Body of pancreas (tissue), 4 donors: ENCODE measurements around the gene RPS6KA2. TPM values are rescaled to one million over a fixed set of nuclear protein-coding genes. Genes with fewer than 3 reads are reported as not detected.

Experiments
- ATAC-seq: fragments of 150-250 bp; one replicate; pipeline ENCODE4 v1.9.1; 2016
- DNase-seq, 4 donors: peaks; one replicate each; pipeline ENCODE4 v3.0.0-alpha.2; 2019
- H3K27ac ChIP-seq, 4 donors: fragments of 200-600 bp; sonication (generic); 1 replicate in 3 of 4; 2 replicates in 1 of 4; pipeline versions ENCODE4 v1.5.1 to v1.6.1; 2016 to 2019; ENCODE audit warnings: mild to moderate bottlenecking in 1 of 4, mixed read lengths in 1 of 4, moderate library complexity in 1 of 4
- H3K27me3 ChIP-seq, 2 donors: fragments of 200-600 bp; sonication (generic); one replicate each; pipeline ENCODE4 v1.6.0; 2016; ENCODE audit warnings: mild to moderate bottlenecking in 1 of 2
- H3K36me3 ChIP-seq, 2 donors: fragments of 200-600 bp; sonication (generic); replicated peaks in 1 of 2; 2 replicates each; pipeline ENCODE4 v1.5.1; 2016; ENCODE audit warnings: low read depth in 2 of 2; ENCODE audit not compliant: insufficient read depth in 1 of 2
- H3K4me1 ChIP-seq: fragments of 200-600 bp; sonication (generic); one replicate; pipeline ENCODE4 v1.6.0; 2016
- H3K4me3 ChIP-seq, 2 donors: fragments of 200-600 bp; sonication (generic); 1 replicate in 1 of 2; 2 replicates in 1 of 2; pipeline ENCODE4 v1.5.1; 2016 to 2019
- H3K9me3 ChIP-seq, 3 donors: fragments of 200-600 bp; sonication (generic); 1 replicate in 2 of 3; 2 replicates in 1 of 3; pipeline ENCODE4 v1.5.1; 2016
- POLR2A ChIP-seq, 3 donors: fragments of 450-650 bp; IDR thresholded peaks; one replicate each; pipeline ENCODE4 v1.6.1; 2016; ENCODE audit warnings: antibody characterized with exemption in 3 of 3, mild to moderate bottlenecking in 2 of 3
- WGBS, 2 donors: methylation state at CpG; one replicate each; pipeline ENCODE4 v1.1.5; 2017; 5-methylcytosine and 5-hydroxymethylcytosine counted together
- intact Hi-C: fragments of 100-400 bp; cut with DNase I; formaldehyde crosslinking; loops from one replicate; pipeline ENCODE4 v1.15.1; 2023
- total RNA-seq, 2 donors: library from RNA; depleted of rRNA; stranded (reverse); fragments of >200 nt; gene quantifications; one replicate each; pipeline ENCODE4 v1.1.0, GENCODE V29; 2016
- TF ChIP-seq, protein P1 (sequence below), 7 experiments: fragments of 450-650 bp in 4 of 7; fragments of 200-600 bp in 3 of 7; sonication (generic) in 3 of 7; IDR thresholded peaks; one replicate each; pipeline ENCODE4 v1.5.1; 2016 to 2019; ENCODE audit warnings: antibody characterized with exemption in 7 of 7

The RPS6KA2 gene
- total RNA-seq, 2 donors from 2014 or later = 24.4 to 53.7 TPM

DNA sequence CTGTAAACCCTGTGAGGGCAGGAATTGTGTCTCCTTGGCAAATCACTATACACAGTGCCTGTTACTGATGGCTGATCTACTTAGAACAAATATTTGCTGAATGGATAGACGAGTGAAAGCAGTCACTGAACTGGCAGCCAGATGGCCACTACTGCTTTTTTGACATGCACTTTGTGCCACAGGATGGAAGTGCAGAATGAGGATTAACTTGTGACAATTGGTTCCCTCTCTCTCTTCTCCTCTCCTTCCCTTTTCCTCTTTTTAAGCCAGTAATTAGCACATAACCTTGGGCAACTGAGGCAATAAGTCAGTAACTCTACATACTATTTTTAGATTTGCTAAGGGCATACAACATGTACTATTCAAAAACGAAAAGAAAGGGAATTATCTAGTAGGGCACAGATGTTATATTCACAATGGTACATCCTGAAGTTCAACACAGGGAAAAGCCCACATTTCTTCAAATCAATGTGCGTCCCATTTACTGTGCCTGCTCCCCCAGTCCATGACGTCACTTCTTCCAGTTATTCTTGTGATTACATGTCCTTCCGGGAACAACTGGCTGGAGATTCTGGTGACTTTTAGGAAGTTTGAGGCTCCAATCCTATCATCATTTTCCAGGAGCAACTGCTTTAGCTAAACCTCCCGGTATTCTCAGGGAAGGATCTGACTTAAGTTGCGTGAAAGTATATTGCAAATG, 17.0 kb upstream of the RPS6KA2 start:
- no peak for TF ChIP-seq POLR2A (IDR thresholded peaks at IDR 0.05)
- TF ChIP-seq, protein P1, sequence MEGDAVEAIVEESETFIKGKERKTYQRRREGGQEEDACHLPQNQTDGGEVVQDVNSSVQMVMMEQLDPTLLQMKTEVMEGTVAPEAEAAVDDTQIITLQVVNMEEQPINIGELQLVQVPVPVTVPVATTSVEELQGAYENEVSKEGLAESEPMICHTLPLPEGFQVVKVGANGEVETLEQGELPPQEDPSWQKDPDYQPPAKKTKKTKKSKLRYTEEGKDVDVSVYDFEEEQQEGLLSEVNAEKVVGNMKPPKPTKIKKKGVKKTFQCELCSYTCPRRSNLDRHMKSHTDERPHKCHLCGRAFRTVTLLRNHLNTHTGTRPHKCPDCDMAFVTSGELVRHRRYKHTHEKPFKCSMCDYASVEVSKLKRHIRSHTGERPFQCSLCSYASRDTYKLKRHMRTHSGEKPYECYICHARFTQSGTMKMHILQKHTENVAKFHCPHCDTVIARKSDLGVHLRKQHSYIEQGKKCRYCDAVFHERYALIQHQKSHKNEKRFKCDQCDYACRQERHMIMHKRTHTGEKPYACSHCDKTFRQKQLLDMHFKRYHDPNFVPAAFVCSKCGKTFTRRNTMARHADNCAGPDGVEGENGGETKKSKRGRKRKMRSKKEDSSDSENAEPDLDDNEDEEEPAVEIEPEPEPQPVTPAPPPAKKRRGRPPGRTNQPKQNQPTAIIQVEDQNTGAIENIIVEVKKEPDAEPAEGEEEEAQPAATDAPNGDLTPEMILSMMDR (IDR thresholded peaks at IDR 0.05) = no peak
- Histone ChIP-seq H3K27ac (no peak overlapping the region), H3K4me1 (no peaks in the 10 kb centered on the region), H3K4me3 (no peak overlapping the region), H3K9me3 (peaks cover 0 to 4% (median 0%) of the 10 kb centered on the region in 3 donors), H3K27me3 (no peaks in the 10 kb centered on the region), H3K36me3 (no peaks in the 10 kb centered on the region)
- intact Hi-C loops = no loop called here
- ATAC-seq (no peak), DNase-seq (no peak)
- WGBS, 2 donors = 65 to 74% methylated on average over 7 of the region's 7 CpGs

DNA sequence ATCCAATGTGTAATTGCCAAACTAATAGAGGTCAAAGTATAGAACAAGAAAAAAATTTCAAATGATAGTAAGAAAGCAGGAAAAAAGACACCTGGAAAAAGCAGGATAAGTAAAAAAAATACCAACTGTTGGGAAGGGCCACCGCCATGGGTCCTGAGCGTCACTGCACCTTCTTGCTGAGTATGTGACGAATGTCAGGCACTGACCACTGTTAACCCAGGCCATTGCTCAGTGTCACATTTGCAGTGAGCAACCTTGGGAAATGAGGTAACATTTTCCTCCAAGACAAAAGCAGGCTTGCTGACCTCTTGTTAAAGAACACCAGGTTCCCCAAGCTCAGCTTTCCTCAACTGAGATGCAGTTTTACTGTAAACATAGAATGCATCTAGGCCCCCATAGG, 15.6 kb upstream of the RPS6KA2 start:
- TF ChIP-seq, protein P1 (IDR thresholded peaks at IDR 0.05) = no peak
- TF ChIP-seq POLR2A (IDR thresholded peaks at IDR 0.05) = no peak
- ATAC-seq (no peak), DNase-seq (no peak)
- Histone ChIP-seq H3K27me3 (no peaks in the 10 kb centered on the region), H3K36me3 (no peaks in the 10 kb centered on the region), H3K4me1 (no peaks in the 10 kb centered on the region), H3K27ac (no peak overlapping the region), H3K9me3 (peaks cover 0 to 4% (median 0%) of the 10 kb centered on the region in 3 donors), H3K4me3 (no peak overlapping the region)
- 87 to 90% methylated on average over 3 of the region's 3 CpGs for WGBS, 2 donors
- intact Hi-C loops = no loop called here

DNA sequence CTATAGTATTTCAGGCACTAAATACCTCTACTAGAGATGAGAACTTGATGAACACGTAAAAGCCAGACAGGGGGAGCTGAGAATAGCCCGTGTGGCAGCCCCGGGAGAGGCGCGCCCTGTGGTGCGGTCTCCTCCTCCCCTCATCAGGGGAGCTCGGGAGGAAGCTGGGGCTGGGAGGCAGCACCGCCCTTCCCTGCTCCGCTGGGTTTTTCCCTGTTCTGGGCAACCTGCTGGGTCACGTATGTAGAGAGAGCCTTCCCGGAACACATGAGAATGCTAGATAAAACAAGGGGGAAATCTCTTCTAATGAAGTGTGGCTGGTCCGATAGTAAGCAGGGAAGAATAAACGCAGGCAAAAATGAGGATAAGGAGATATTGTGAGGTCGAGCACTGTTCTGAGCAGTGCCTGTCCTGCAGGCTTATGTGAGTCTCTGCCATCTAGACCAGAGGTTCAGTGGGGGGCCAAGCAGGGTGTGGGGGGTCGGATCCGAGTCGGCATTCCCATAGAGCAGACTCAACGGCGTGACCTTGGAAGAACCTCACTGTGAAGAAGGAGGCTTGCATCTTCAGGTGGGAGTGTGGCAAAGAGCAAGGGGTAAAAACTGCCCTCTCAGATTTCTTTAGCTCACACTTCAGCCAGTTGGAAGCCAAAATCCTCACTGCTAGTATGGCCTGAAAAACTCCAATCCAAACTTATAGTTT, 13.4 kb upstream of the RPS6KA2 start:
- Histone ChIP-seq H3K27ac (peak overlapping the region in 1 of 4 donors; percentile 12), H3K4me3 (no peak overlapping the region), H3K36me3 (no peaks in the 10 kb centered on the region), H3K9me3 (peaks cover 0 to 4% (median 0%) of the 10 kb centered on the region in 3 donors), H3K4me1 (no peaks in the 10 kb centered on the region), H3K27me3 (no peaks in the 10 kb centered on the region)
- TF ChIP-seq, protein P1 (IDR thresholded peaks at IDR 0.05) = no peak
- no peak for TF ChIP-seq POLR2A (IDR thresholded peaks at IDR 0.05)
- WGBS, 2 donors = 20 to 28% methylated on average over 19 of the region's 19 CpGs
- DNase-seq = peak in 1 of 4 donors; percentile 31
- peak; percentile 72 for ATAC-seq
- intact Hi-C loops = no loop called here

DNA sequence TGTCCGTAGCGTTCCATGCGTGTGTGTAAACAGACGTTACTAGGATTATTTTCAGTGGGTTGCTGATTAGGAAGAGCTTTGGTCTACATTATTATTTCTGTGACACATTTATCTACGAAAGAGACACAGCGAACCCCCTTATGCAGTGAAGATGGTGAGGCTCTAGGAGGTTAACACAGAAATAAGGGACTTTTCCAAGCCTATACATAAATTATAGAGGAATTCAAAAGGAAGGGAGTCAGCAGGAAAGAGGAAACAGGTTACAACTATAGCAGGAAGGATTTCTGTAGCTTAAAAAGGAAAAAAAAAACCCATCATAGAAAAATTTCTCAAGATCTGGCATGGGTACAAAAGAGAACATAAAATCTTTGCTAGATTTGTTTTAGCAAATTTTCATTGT, 12.9 kb upstream of the RPS6KA2 start:
- 76 to 78% methylated on average over 6 of the region's 6 CpGs for WGBS, 2 donors
- peaks cover 0 to 4% (median 0%) of the 10 kb centered on the region in 3 donors for H3K9me3 ChIP-seq
- H3K4me1 ChIP-seq = no peaks in the 10 kb centered on the region
- no peaks in the 10 kb centered on the region for H3K36me3 ChIP-seq
- no peak for TF ChIP-seq POLR2A (IDR thresholded peaks at IDR 0.05)
- TF ChIP-seq, protein P1 (IDR thresholded peaks at IDR 0.05) = no peak
- H3K27ac ChIP-seq = no peak overlapping the region
- no peak overlapping the region for H3K4me3 ChIP-seq
- no peaks in the 10 kb centered on the region for H3K27me3 ChIP-seq
- intact Hi-C loops = no loop called here
- DNase-seq (no peak), ATAC-seq (no peak)
